Measurements from ENCODE around the gene EVA1B. TPM values are rescaled to one million over a fixed set of nuclear protein-coding genes. Genes with fewer than 3 reads are reported as not detected.

The EVA1B gene
- total and polyA plus RNA-seq, 2 donors: 11.2 to 15.5 TPM

DNA sequence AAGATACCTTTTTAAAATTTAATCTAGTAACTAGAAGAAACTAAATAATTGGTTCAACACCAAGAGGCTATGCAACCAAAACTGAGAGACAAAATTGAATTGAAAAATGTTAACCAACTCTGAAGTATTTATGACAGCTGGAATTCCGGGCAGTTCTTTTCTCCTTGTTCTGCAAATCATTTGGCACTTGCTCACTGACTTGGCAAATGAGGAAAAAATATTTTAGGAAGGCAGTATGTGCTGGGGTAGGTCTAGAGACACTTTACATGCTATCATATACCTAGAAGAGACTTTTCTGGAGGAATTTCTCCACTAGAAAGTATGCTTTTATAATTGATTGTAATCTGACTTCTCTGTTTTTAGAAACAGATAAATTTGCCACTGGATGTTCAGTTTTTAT is 39.4 kb downstream of the EVA1B start:
- Histone ChIP-seq H3K36me3 (ENCODE audit: control insufficient read depth in 2 of 2, insufficient read depth in 2 of 2, low read length in 1 of 2) (peaks cover 21 to 61% of the 10 kb centered on the region in 2 donors), H3K4me1 (ENCODE audit: control insufficient read depth in 2 of 2, insufficient read depth in 2 of 2, low read length in 2 of 2) (no peaks in the 10 kb centered on the region)

DNA sequence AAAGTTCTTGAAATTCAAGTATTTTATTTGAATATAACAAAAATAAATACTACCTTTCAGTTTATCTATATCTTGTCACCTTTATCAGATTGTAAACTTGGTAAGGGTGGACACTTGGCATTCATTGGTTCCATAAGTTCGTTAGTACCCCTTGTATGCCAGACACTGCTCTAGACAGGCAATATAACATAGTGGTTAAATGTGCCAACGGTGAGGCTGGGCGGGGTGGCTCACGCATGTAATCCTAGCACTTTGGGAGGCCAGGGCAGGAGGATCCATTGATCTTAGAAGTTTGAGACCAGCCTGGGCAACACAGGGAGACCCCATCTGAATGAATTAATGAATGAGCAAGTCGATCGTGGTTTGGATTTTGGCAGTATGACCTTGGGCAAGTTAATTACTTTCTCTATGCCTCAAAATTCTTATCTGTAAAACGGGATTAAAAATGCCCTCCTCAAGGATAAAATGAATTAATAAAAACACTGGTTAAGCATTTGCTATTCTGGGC is 43.6 kb downstream of the EVA1B start:
- Histone ChIP-seq H3K4me3 (ENCODE audit: low read length in 2 of 2) (no peak overlapping the region), H3K4me1 (ENCODE audit: control insufficient read depth in 2 of 2, insufficient read depth in 2 of 2, low read length in 2 of 2) (no peaks in the 10 kb centered on the region), H3K36me3 (ENCODE audit: control insufficient read depth in 2 of 2, insufficient read depth in 2 of 2, low read length in 1 of 2) (peaks cover 5 to 31% of the 10 kb centered on the region in 2 donors), H3K27me3 (ENCODE audit: control insufficient read depth in 2 of 2, insufficient read depth in 1 of 2, low read length in 1 of 2) (no peaks in the 10 kb centered on the region), H3K27ac (ENCODE audit: low read depth in 1 of 2, low read length in 1 of 2) (no peak overlapping the region), H3K9me3 (ENCODE audit: control insufficient read depth in 2 of 2, insufficient read depth in 1 of 2, low read length in 1 of 2) (no peaks in the 10 kb centered on the region)
- 90% methylated on average over 7 of the region's 7 CpGs for WGBS
- no peak for DNase-seq (ENCODE audit: low read depth in 6 of 9, low spot score in 9 of 9)

More for the DNA sequence above, 39.4 kb downstream of the EVA1B start:
- Histone ChIP-seq H3K9me3 (ENCODE audit: control insufficient read depth in 2 of 2, insufficient read depth in 1 of 2, low read length in 1 of 2) (no peaks in the 10 kb centered on the region), H3K4me3 (ENCODE audit: low read length in 2 of 2) (no peak overlapping the region), H3K27me3 (ENCODE audit: control insufficient read depth in 2 of 2, insufficient read depth in 1 of 2, low read length in 1 of 2) (no peaks in the 10 kb centered on the region), H3K27ac (ENCODE audit: low read depth in 1 of 2, low read length in 1 of 2) (no peak overlapping the region)
- WGBS: 94% methylated on average over 1 of the region's 1 CpG
- no peak for DNase-seq (ENCODE audit: low read depth in 6 of 9, low spot score in 9 of 9)

DNA sequence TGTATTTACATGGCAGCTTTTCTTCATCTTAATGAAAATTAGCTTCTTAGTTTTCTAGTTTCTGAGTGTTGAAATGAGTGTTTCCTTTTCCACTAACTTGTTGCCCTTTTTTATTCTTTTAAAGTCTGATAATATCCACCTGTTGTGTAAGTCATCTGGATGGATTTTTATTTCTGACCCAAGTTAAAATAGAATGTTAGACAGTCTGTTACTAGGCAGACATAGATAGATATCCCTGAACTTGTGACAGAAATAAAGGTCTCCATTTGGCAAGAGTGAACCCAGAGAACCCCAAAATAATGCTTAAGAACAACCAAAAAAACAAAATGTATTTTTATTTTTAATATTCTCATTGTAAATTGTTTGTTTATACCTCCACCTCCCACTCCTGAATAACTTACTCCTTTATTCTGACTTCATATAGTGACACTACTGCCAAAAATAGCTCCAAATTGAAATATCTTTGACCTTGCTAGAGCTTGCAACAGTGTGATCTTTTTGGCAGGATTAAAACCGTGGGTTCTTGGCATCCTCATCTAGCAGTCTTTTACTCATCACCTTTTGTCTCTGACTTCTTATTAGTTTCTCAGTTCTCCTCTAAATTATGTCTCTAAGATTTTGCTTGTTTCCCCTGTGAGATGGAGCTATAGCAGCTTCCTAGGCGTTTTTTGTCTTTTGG is 44.2 kb downstream of the EVA1B start:
- WGBS: 91% methylated on average over 2 of the region's 2 CpGs
- no peak overlapping the region for H3K27ac ChIP-seq (ENCODE audit: low read depth in 1 of 2, low read length in 1 of 2)

DNA sequence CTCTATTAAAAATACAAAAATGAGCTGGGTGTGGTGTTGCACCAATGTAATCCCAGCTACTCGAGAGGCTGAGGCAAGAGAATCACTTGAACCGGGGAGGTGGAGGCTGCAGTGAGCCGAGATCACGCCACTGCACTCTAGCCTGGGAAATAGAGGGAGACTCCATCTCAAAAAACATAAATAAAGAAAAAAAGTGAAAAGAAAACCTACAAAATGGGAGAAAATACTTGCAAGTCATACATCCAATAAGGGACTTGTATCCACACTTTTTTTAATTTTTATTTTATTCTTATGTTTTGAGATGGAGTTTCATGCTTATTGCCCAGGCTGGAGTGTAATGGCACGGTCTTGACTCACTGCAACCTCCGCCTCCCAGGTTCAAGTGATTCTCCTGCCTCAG is 46.8 kb downstream of the EVA1B start:
- H3K27ac ChIP-seq (ENCODE audit: low read depth in 1 of 2, low read length in 1 of 2): no peak overlapping the region
- H3K27me3 ChIP-seq (ENCODE audit: control insufficient read depth in 2 of 2, insufficient read depth in 1 of 2, low read length in 1 of 2): no peaks in the 10 kb centered on the region
- no peak for DNase-seq (ENCODE audit: low read depth in 6 of 9, low spot score in 9 of 9)
- no peaks in the 10 kb centered on the region for H3K9me3 ChIP-seq (ENCODE audit: control insufficient read depth in 2 of 2, insufficient read depth in 1 of 2, low read length in 1 of 2)
- WGBS: 99% methylated on average over 6 of the region's 6 CpGs
- peaks cover 6 to 25% of the 10 kb centered on the region in 2 donors for H3K36me3 ChIP-seq (ENCODE audit: control insufficient read depth in 2 of 2, insufficient read depth in 2 of 2, low read length in 1 of 2)
- no peaks in the 10 kb centered on the region for H3K4me1 ChIP-seq (ENCODE audit: control insufficient read depth in 2 of 2, insufficient read depth in 2 of 2, low read length in 2 of 2)
- no peak overlapping the region for H3K4me3 ChIP-seq (ENCODE audit: low read length in 2 of 2)

More for the DNA sequence above, 44.2 kb downstream of the EVA1B start:
- Histone ChIP-seq H3K9me3 (ENCODE audit: control insufficient read depth in 2 of 2, insufficient read depth in 1 of 2, low read length in 1 of 2) (no peaks in the 10 kb centered on the region), H3K36me3 (ENCODE audit: control insufficient read depth in 2 of 2, insufficient read depth in 2 of 2, low read length in 1 of 2) (peaks cover 5 to 30% of the 10 kb centered on the region in 2 donors), H3K4me3 (ENCODE audit: low read length in 2 of 2) (no peak overlapping the region), H3K4me1 (ENCODE audit: control insufficient read depth in 2 of 2, insufficient read depth in 2 of 2, low read length in 2 of 2) (no peaks in the 10 kb centered on the region), H3K27me3 (ENCODE audit: control insufficient read depth in 2 of 2, insufficient read depth in 1 of 2, low read length in 1 of 2) (no peaks in the 10 kb centered on the region)
- no peak for DNase-seq (ENCODE audit: low read depth in 6 of 9, low spot score in 9 of 9)

DNA sequence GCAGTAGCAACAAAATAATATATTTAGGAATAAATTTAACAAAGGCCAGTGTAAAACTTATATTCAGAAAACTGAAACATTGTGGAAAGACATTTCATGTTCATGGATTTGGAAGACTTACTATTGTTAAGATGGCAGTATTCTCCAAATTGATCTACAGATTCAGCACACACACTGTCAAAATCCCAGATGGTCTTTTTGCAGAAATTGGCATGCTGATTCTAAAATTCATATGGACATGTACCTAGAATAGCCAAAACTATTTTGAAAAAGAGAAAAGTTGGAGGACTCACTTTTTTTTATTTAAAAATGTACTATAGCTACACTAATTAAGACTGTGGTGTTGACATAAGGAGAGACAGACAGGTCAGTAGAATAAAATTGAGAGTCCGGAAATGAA is 49.2 kb downstream of the EVA1B start:
- WGBS: 93% methylated on average over 1 of the region's 1 CpG
- H3K27ac ChIP-seq (ENCODE audit: low read depth in 1 of 2, low read length in 1 of 2): no peak overlapping the region
- H3K9me3 ChIP-seq (ENCODE audit: control insufficient read depth in 2 of 2, insufficient read depth in 1 of 2, low read length in 1 of 2): no peaks in the 10 kb centered on the region
- peaks cover 19 to 28% of the 10 kb centered on the region in 2 donors for H3K36me3 ChIP-seq (ENCODE audit: control insufficient read depth in 2 of 2, insufficient read depth in 2 of 2, low read length in 1 of 2)
- no peak for DNase-seq (ENCODE audit: low read depth in 6 of 9, low spot score in 9 of 9)
- H3K4me1 ChIP-seq (ENCODE audit: control insufficient read depth in 2 of 2, insufficient read depth in 2 of 2, low read length in 2 of 2): no peaks in the 10 kb centered on the region
- H3K4me3 ChIP-seq (ENCODE audit: low read length in 2 of 2): no peak overlapping the region
- H3K27me3 ChIP-seq (ENCODE audit: control insufficient read depth in 2 of 2, insufficient read depth in 1 of 2, low read length in 1 of 2): no peaks in the 10 kb centered on the region

DNA sequence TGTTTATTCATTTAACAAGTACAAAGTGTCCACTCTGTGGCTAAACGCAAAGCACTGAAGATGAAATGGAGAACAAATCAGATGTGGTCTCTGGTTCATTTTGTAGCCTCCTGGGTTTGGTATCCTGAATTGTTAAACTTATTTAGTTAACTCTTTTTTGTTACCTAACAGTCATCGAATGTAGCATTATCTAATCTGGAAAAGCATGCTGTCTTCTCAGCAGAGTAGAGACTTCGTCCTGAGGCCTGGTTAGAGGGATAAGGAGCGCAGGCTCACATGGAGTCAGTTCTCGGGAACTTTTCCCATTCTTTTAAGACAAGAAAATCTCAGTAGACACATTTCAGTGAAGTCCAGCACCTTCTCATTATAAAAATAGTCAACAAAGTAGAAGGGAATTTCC is 50.4 kb downstream of the EVA1B start:
- no peaks in the 10 kb centered on the region for H3K27me3 ChIP-seq (ENCODE audit: control insufficient read depth in 2 of 2, insufficient read depth in 1 of 2, low read length in 1 of 2)
- H3K27ac ChIP-seq (ENCODE audit: low read depth in 1 of 2, low read length in 1 of 2): no peak overlapping the region
- no peak overlapping the region for H3K4me3 ChIP-seq (ENCODE audit: low read length in 2 of 2)
- 97% methylated on average over 5 of the region's 5 CpGs for WGBS
- H3K4me1 ChIP-seq (ENCODE audit: control insufficient read depth in 2 of 2, insufficient read depth in 2 of 2, low read length in 2 of 2): no peaks in the 10 kb centered on the region
- no peaks in the 10 kb centered on the region for H3K9me3 ChIP-seq (ENCODE audit: control insufficient read depth in 2 of 2, insufficient read depth in 1 of 2, low read length in 1 of 2)
- DNase-seq (ENCODE audit: low read depth in 6 of 9, low spot score in 9 of 9): no peak
- H3K36me3 ChIP-seq (ENCODE audit: control insufficient read depth in 2 of 2, insufficient read depth in 2 of 2, low read length in 1 of 2): peaks cover 19 to 35% of the 10 kb centered on the region in 2 donors

Other genes starting within 250 kb of the EVA1B start
- gene TEKT2, start 239.6 kb downstream of the EVA1B start, total RNA-seq: 1.8 TPM
- 1.5 TPM for gene TEKT2, start 239.6 kb downstream of the EVA1B start, polyA plus RNA-seq
- 32.2 TPM for gene ADPRS, start 234.8 kb downstream of the EVA1B start, total RNA-seq
- gene ADPRS, start 234.8 kb downstream of the EVA1B start, polyA plus RNA-seq: 30.4 TPM
- 11.5 TPM for gene COL8A2, start 198.4 kb downstream of the EVA1B start, total RNA-seq
- gene COL8A2, start 198.4 kb downstream of the EVA1B start, polyA plus RNA-seq: 6.7 TPM
- gene TRAPPC3, start 174.2 kb downstream of the EVA1B start, total RNA-seq: 77.7 TPM
- 73.6 TPM for gene TRAPPC3, start 174.2 kb downstream of the EVA1B start, polyA plus RNA-seq
- 31.9 TPM for gene MAP7D1, start 167.5 kb downstream of the EVA1B start, total RNA-seq
- 68.6 TPM for gene MAP7D1, start 167.5 kb downstream of the EVA1B start, polyA plus RNA-seq
- gene THRAP3, start 99.2 kb downstream of the EVA1B start, total RNA-seq: 80.9 TPM
- gene THRAP3, start 99.2 kb downstream of the EVA1B start, polyA plus RNA-seq: 47.6 TPM
- gene SH3D21, start 17.3 kb downstream of the EVA1B start, total RNA-seq: 1.3 TPM
- 6.0 TPM for gene SH3D21, start 17.3 kb downstream of the EVA1B start, polyA plus RNA-seq
- 17.6 TPM for gene STK40, start 62.3 kb upstream of the EVA1B start, total RNA-seq
- gene STK40, start 62.3 kb upstream of the EVA1B start, polyA plus RNA-seq: 20.7 TPM
- gene LSM10, start 74.3 kb upstream of the EVA1B start, total RNA-seq: 14.2 TPM
- gene LSM10, start 74.3 kb upstream of the EVA1B start, polyA plus RNA-seq: 44.2 TPM
- 4.0 TPM for gene OSCP1, start 126.8 kb upstream of the EVA1B start, total RNA-seq
- 4.8 TPM for gene OSCP1, start 126.8 kb upstream of the EVA1B start, polyA plus RNA-seq
- gene MRPS15, start 140.7 kb upstream of the EVA1B start, total RNA-seq: 60.4 TPM
- 80.7 TPM for gene MRPS15, start 140.7 kb upstream of the EVA1B start, polyA plus RNA-seq
- 3.7 TPM for gene CSF3R, start 159.3 kb upstream of the EVA1B start, total RNA-seq
- gene CSF3R, start 159.3 kb upstream of the EVA1B start, polyA plus RNA-seq: 8.6 TPM

All from thymus (tissue), 11 donors.